ENCODE results near the gene MAN2C1.
"Not testable (repeated sequence)": the region's sequence is repeated elsewhere in the genome, so short reads cannot be mapped to it uniquely, and the experiment has no call there.

Gene MAN2C1

GRCh38 chr15:75342221-75342620 lies 26.2 kb downstream of the MAN2C1 start:
- no peak for DNase-seq

DNA sequence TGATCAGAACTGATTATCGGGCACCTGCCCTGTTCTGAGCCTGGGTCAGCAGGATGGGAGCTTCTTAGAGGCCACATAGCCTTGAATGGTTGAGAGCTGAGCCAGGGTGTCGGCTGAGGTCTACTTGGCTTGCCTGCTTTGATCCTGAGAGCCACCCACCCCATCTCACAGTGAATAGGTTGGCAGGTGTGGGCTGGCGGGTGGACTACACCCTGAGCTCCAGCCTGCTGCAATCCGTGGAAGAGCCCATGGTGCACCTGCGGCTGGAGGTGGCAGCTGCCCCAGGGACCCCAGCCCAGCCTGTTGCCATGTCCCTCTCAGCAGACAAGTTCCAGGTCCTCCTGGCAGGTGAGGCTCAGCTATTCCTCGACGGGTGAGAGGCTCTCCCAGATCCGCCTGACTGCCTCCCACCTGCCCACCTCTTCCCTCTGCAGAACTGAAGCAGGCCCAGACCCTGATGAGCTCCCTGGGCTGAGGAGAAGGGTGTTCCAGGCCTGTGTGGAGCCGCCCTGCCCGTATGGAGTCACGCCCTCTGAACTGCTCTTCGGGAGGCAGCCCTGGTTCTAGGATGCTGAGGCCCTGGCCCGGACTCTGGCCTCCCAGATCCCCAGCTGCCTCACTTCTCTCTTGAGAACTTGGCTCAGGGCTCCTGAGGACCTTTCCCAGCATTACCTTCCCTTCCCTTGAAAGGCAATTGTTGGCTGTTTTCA lies 28.7 kb downstream of the MAN2C1 start:
- no peak for DNase-seq

DNA sequence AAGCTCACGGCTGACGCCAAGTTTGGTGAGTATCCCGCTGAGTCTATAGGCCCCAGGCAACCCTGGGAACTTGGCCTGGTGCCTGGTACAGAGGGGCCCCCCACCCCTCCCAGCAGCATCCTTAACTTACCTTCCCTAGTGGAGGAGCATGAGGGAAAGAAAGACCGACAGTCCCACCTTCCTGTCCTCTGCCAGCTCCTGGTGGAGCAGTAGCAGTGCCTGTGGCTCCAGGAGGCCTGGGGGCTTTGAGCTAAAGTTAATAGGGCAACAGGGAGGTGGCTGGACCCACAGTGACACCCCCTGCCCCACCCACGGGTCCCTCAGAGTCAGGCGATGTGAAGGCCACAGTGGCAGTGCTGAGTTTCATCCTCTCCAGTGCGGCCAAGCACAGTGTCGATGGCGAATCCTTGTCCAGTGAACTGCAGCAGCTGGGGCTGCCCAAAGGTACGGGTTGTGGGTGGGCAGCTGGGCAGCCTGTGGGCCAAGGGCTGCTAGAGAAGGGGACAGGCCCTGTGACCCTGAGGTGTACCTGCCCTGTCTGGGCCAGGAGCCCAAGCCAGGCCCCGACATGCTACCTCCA lies 29.7 kb downstream of the MAN2C1 start:
- no peak for DNase-seq

DNA sequence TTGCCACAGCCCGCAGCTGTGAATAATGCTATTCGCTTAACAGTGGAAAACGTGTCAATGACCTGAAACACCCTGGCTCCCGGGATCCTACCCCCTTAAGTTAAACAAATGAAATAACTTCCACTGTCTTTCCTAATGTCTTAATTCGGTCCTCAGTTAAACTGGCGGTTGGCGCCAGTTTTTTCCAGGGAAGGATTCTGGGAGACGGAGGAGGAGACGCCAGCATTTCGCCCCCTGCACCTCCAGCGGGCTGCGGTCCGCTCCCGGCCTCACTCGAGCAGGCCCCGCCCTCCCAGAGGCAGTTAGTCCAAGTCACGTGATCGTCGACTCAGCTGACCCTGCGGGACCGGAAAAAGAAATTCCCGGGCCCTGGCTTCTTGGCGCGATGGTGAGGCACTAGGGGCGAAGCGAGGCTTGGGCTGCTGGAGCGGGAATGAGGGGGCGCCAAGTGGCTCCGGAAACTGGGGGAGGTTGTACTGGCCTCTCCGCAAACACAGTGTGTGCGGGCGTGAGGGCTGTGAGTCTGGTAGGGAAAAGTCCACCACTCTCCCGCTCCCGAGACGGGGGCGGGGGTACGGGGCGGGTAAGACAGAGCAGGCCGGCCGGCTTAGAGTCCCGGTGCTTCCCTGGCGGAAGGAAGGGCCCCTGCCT lies 32.6 kb downstream of the MAN2C1 start, which contains the start of gene COMMD4:
Gene COMMD4, plus strand, starts transcription at position 359 of the 651 bp plus-strand sequence. Its CDS starts 27 bp downstream, at position 386.
- peak; percentile 8 for DNase-seq

DNA sequence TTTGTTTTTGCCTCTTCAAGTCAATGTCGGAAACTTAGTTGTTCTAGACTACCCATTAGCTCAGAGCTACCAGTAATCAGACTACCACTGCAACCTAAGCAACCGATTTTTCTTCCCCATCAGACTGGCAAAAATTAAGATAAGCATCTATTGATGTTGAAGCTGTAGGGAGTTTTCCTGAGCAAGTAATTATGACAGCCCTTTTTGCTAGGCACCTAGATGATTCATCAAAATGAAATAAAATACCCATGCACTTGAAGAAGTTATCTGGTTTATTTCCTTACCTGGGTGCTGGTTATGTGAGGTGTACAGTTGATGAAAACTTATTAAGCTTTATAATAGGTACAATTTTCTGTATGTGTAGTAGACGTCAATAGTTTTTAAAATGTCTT lies 33.1 kb downstream of the MAN2C1 start:
- no peak for DNase-seq

DNA sequence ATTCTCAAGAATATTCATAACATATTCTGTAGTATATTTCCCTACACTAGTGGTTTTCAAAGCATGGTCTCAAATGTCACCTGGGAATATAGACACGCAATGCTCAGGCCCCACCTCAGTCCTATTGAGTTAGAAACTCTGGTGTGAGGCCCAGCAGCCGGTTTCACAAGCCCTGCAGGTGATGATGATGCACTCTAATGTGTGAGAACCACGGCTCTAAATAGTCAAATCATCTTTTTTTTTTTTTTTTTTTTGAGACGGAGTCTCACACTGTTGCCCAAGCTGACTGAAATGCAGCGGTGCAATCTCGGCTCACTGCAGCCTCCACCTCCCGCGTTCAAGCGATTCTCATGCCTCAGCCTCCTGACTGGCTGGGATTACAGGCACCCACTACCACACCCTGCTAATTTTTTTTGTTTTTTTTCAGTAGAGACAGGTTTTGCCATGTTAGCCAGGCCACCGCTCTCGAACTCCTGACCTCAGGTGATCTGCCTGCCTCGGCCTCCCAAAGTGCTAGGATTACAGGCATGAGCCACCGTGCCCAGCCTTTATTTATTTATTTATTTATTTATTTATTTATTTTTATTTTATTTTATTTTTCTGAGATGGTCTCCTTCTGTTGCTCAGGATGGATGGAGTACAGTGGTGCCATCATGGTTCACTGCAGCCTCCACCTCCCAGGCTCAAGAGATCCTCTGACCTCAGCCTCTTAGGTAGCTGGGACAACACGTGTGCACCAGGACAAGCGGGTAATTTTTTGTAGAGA lies 34.6 kb downstream of the MAN2C1 start:
- DNase-seq, result not testable (repeated sequence)

GRCh38 chr15:75332093-75332492 lies 36.3 kb downstream of the MAN2C1 start:
- not testable (repeated sequence) for DNase-seq

DNA sequence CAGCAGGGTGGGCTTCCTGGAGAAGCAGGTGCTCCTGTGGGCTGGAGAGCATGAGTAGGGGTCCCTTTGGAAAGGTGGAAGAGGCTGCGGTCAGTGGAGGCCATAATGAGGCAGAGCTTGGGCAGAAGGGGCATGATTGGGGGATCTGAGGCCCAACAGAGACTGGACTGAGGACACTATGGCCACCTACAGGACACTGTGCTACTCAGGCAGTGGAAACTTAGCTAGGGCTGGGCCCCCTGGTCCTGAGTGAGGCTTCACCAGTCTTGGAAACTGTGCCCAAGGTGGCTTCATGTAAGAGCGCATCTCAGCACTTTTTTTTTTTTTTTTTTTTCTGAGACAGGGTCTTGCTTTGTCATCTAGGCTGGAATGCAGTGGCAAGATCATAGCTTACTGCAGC lies 38.8 kb downstream of the MAN2C1 start:
- DNase-seq, result no peak

GRCh38 chr15:75328493-75329314 lies 39.7 kb downstream of the MAN2C1 start:
- DNase-seq, result no peak

- DNase-seq, result no peak
Observed at GRCh38 chr15:75327491-75327890, 40.9 kb downstream of the MAN2C1 start.

DNA sequence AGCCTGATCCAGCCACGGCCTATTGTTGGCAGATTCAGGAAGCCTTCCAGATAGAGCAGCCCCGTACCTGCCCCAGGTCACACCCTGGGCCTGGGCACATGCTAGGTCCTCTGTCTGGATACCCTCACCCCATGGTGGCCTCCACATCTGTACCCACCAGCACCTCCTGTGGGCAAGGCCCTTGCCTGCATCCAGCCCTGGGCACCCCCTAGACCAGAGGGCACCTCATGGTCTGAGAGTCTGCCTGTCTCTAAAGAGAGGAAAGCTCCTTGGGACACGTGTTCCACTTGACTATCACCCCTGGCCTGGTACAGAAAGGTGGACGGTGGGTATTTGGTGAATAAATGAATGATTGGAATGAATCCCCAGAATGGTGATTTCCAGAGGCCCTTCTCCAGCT lies 41.4 kb downstream of the MAN2C1 start:
- DNase-seq, result no peak

- DNase-seq, result no peak
Observed at GRCh38 chr15:75325922-75326321, 42.5 kb downstream of the MAN2C1 start.

- DNase-seq, result no peak
Observed at GRCh38 chr15:75321711-75322110, 46.7 kb downstream of the MAN2C1 start.

- not testable (repeated sequence) for DNase-seq
Observed at GRCh38 chr15:75319231-75319897, 49.0 kb downstream of the MAN2C1 start.

DNA sequence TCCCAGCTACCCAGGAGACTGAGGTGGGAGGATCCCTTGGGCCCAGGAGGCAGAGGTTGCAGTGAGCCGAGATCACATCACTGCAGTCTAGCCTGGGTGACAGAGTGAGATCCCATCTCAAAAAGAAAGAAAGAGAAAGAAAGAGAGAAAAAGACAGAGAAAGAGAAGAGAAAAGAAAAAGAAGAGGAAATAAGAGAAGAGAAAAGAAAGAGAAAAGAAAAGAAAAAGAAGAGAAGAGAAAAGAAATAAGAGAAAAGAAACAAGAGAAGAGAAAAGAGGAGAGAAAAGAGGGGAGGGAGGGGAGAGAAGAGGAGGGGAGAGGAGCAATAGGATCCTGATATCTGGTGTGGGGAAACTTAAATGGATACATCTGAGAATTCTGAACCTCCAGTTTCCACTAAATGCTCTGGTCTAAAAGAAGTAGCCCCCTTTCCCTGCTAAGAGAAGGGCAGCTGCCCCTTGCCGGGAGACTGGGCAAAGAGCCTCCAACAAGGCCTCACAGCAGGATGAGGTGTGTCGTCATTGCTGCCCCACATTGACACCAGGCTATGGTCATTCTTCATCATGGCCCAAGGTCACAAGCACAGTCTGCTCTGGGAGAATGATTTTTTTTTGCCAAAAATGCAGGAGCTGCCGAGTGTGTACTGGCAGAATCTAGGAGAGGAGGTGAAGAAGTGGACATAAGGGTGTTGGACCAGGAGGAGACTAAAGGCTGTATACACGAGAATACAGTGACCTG lies 53.7 kb downstream of the MAN2C1 start:
- DNase-seq, result no peak

DNA sequence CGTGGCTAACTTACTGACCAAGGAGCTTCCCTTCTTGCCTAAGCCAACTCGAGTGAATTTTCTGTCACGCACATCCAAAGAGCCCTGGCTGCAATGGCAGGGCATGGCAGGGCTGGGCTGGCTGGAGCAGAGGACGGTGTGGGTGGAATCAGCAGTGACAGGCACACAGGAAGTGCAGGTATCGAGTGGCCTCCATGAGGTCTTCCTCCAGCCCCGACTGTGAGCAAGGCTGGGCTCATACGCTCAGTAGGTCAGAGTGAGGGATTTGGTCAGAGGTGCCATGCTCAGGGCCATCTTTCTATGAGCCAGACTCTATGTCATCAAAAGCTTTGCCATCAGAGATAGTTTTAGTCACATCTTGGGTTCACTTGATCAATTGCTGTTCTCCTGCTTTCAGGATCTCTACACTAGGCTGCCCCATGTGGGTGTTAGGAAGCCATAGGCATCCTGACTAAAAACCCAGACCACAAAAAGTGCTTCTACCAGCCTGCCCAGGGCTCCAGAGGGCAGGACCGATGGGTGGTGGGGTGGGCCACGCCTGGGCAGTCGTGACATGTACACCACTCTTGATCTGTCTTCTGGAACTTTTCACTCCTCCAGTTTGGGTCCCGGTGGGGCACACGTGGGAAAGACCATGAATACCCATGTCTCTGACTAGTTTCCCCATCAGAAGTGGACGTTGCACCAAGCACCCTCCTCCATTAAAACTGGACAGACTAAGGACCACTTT lies 55.1 kb downstream of the MAN2C1 start:
- DNase-seq, result no peak

DNA sequence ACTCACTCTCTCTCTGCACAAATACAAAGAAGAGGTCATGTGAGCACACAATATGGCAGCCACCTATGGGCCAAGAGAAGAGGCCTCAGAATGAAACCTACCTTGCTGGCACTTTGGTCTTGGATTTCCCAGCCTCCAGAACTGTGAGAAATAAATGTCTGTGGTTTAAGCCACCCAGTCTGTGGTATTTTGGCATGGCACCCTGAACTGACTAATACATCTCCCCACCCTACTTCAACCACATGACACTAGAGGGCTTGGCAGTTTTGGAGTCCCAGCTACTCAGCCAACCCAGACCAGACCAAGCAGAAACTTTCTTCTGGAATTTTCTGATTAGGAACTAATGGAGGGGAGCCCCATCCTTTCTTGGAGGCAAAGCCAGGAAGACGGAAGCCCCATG lies 55.9 kb downstream of the MAN2C1 start:
- not testable (repeated sequence) for DNase-seq

GRCh38 chr15:75309711-75310110 lies 58.7 kb downstream of the MAN2C1 start:
- no peak for DNase-seq

GRCh38 chr15:75307778-75308390 lies 60.5 kb downstream of the MAN2C1 start:
- DNase-seq, result no peak

- DNase-seq, result no peak
Observed at GRCh38 chr15:75306188-75306587, 62.2 kb downstream of the MAN2C1 start.
